Left lung (tissue), 10 donors: ENCODE results near the gene MAGI1. TPM values are rescaled to one million over a fixed set of nuclear protein-coding genes. Genes with fewer than 3 reads are reported as not detected.

Source experiments
- ATAC-seq: fragments of 200-7000 bp; cut with Tn5 transposase; one replicate; pipeline ENCODE4 v1.9.1; 2020; ENCODE audit warnings: moderate library complexity
- DNase-seq, 4 donors: peaks; one replicate each; pipeline ENCODE4 v3.0.0-alpha.2; 2013 to 2020
- H3K27ac ChIP-seq, 2 donors: fragments of 200-600 bp; sonication (generic) in 1 of 2; one replicate each; pipeline versions ENCODE4 v1.5.0 to v1.8.0; 2020 to 2021
- H3K27me3 ChIP-seq, 2 donors: fragments of 200-600 bp; sonication (generic) in 1 of 2; one replicate each; pipeline versions ENCODE4 v1.5.0 to v1.8.0; 2020 to 2021
- H3K36me3 ChIP-seq, 2 donors: fragments of 200-600 bp; sonication (generic) in 1 of 2; one replicate each; pipeline versions ENCODE4 v1.5.0 to v1.8.0; 2020 to 2021
- H3K4me1 ChIP-seq, 2 donors: fragments of 200-600 bp; one replicate each; pipeline ENCODE4 v1.8.0; 2021
- H3K4me3 ChIP-seq, 2 donors: fragments of 200-600 bp; sonication (generic) in 1 of 2; one replicate each; pipeline versions ENCODE4 v1.5.0 to v1.8.0; 2020 to 2021; ENCODE audit warnings: mild to moderate bottlenecking in 1 of 2
- H3K9me3 ChIP-seq, 2 donors: fragments of 200-600 bp; sonication (generic) in 1 of 2; one replicate each; pipeline versions ENCODE4 v1.5.0 to v1.8.0; 2020 to 2021
- CTCF ChIP-seq, 2 donors: fragments of 200-600 bp; sonication (generic) in 1 of 2; IDR thresholded peaks; one replicate each; pipeline versions ENCODE4 v1.5.0 to v1.8.0; 2021; ENCODE audit warnings: antibody characterized with exemption in 2 of 2
- intact Hi-C, 2 donors: fragments of 100-400 bp; cut with DNase I; formaldehyde crosslinking; loops; one replicate each; pipeline versions ENCODE4 v1.11.2 to v1.14.2; 2022
- polyA plus RNA-seq, 6 donors: library from polyadenylated mRNA; unstranded; fragments of 120-200 nt; gene quantifications; one replicate each; pipeline ENCODE4 v1.2.1, GENCODE V29; 2013; ENCODE audit not compliant: insufficient read length in 6 of 6
- total RNA-seq, 2 donors: library from RNA; stranded (reverse); fragmentation: NEBNext Ultra II Directional; extraction: Animal tissue kit (Norgen Biotek cat#: 25700); gene quantifications; one replicate each; pipeline ENCODE4 v1.2.1, GENCODE V29; 2021
- donor health status: DM: no; HTN: yes; CAD: no.
- donor health status: DM: no; HTN: no; CAD: no.

Gene MAGI1
- total and polyA plus RNA-seq, 8 donors = 25.4 to 32.0 (median 28.7) TPM

- TF ChIP-seq CTCF (IDR thresholded peaks at IDR 0.05) = no peak
- Histone ChIP-seq H3K4me3 (peak overlapping the region in 1 of 2 donors; percentile 61), H3K36me3 (no peaks in the 10 kb centered on the region), H3K27ac (peak overlapping the region in 1 of 2 donors; percentile 88), H3K4me1 (peaks cover 0 to 6% of the 10 kb centered on the region in 2 donors), H3K27me3 (peaks cover 0 to 46% of the 10 kb centered on the region in 2 donors), H3K9me3 (no peaks in the 10 kb centered on the region)
- intact Hi-C loops = no loop called here
- DNase-seq = no peak
- no peak for ATAC-seq
These were observed 2.8 kb downstream of the MAGI1 start for GRCh38 chr3:66035763-66036477.

DNA sequence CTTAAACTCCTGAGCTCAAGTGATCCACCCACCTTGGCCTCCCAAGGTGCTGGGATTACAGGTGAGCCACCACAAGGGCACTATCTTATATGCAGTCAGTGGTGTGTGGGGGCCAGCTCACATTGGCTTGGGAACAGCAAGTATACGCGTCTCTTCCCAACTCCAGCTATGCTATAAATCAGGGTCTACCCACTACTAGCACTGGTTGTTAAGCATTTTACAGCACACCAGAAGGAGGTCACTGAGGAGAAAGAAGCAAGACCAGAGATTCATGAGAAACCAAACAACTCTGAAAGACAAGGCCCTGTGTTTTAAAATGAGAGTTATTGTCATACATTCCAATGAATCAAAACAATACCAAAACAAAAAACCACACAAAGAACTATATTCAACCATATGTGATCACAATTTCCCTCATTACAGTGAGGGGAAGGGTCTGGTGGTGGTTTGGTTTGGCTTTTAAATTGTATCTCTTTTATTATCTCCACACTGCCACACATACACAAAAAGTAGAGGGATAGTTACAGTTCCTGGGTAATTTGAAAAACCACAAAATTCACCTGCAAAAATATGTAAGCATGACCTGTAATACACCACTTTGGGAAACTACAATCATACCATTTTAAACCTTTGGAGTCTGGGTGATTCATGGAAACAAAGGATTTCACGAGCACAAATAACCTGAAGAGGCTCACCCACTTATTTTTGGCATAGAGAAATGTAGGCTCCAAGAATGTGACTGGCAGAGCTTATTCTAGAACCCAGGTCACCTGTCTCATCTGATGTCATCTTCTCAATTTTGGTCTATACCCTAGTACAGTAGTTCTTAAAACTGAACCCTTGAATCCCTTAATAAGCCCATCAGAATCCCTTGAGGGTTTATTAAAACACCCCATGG lies 5.2 kb downstream of the MAGI1 start:
- Histone ChIP-seq H3K36me3 (no peaks in the 10 kb centered on the region), H3K27me3 (peaks cover 0 to 22% of the 10 kb centered on the region in 2 donors), H3K9me3 (no peaks in the 10 kb centered on the region), H3K4me3 (no peak overlapping the region), H3K4me1 (peaks cover 0 to 6% of the 10 kb centered on the region in 2 donors), H3K27ac (no peak overlapping the region)
- intact Hi-C loops = no loop called here
- TF ChIP-seq CTCF (IDR thresholded peaks at IDR 0.05) = no peak
- DNase-seq (no peak), ATAC-seq (no peak)

- intact Hi-C loops = no loop called here
- Histone ChIP-seq H3K27me3 (no peaks in the 10 kb centered on the region), H3K4me3 (no peak overlapping the region), H3K4me1 (peaks cover 0 to 6% of the 10 kb centered on the region in 2 donors), H3K27ac (no peak overlapping the region), H3K9me3 (no peaks in the 10 kb centered on the region), H3K36me3 (no peaks in the 10 kb centered on the region)
- no peak for DNase-seq
- TF ChIP-seq CTCF (IDR thresholded peaks at IDR 0.05) = no peak
- ATAC-seq = no peak
These were observed 7.5 kb downstream of the MAGI1 start for GRCh38 chr3:66031102-66031698.

DNA sequence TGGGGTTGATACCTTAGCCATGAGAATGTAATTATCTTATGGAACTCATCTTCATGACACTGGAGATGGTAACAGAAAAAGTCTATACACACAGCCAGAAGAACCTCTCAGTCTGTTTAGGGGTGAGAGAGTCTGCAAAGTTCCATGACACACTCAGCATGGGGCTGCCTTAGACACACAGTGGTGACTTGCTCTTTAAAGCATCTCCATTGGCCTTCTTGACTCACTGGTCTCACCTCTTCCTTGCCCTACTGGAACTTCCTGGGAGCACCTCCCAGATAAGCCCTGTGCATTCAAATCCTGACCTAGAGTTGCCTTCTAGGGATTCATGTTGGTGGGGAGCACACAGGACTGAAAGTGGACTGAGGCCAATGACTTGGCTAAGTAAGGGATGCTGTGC lies 9.3 kb downstream of the MAGI1 start:
- Histone ChIP-seq H3K4me3 (no peak overlapping the region), H3K27ac (no peak overlapping the region), H3K9me3 (no peaks in the 10 kb centered on the region), H3K4me1 (no peaks in the 10 kb centered on the region), H3K27me3 (no peaks in the 10 kb centered on the region), H3K36me3 (no peaks in the 10 kb centered on the region)
- no peak for ATAC-seq
- no peak for TF ChIP-seq CTCF (IDR thresholded peaks at IDR 0.05)
- intact Hi-C loops = no loop called here
- no peak for DNase-seq

GRCh38 chr3:66029014-66029413 lies 9.7 kb downstream of the MAGI1 start:
- H3K4me3 ChIP-seq = no peak overlapping the region
- DNase-seq (no peak), ATAC-seq (no peak)
- H3K27ac ChIP-seq = no peak overlapping the region
- no peaks in the 10 kb centered on the region for H3K9me3 ChIP-seq
- no peaks in the 10 kb centered on the region for H3K36me3 ChIP-seq
- intact Hi-C loops = no loop called here
- H3K4me1 ChIP-seq = no peaks in the 10 kb centered on the region
- TF ChIP-seq CTCF (IDR thresholded peaks at IDR 0.05) = no peak
- H3K27me3 ChIP-seq = no peaks in the 10 kb centered on the region
